ENCODE measurements around the gene PEX7. TPM values are rescaled to one million over a fixed set of nuclear protein-coding genes. Genes with fewer than 3 reads are reported as not detected.
"Not testable (repeated sequence)": the region's sequence is repeated elsewhere in the genome, so short reads cannot be mapped to it uniquely, and the experiment has no call there.

The PEX7 gene
- polyA plus RNA-seq, 6 donors from 2014 or later: 6.4 to 19.6 (median 8.1) TPM

GRCh38 chr6:136959471-136959891, 137.1 kb downstream of the PEX7 start:
- Mint-ChIP-seq H3K9me3 (no peaks in the 10 kb centered on the region), H3K4me3 (peak overlapping the region in 1 of 8 donors; percentile 20), H3K4me1 (peaks cover 8 to 10% (median 8%) of the 10 kb centered on the region in 3 donors), H3K36me3 (no peaks in the 10 kb centered on the region), H3K27ac (no peak overlapping the region), H3K27me3 (no peaks in the 10 kb centered on the region)
- ATAC-seq (ENCODE audit: low read depth in 2 of 2) (no peak), DNase-seq (no peak)

GRCh38 chr6:136959935-136960334, 137.5 kb downstream of the PEX7 start:
- not testable (repeated sequence) for H3K4me3 Mint-ChIP-seq, H3K4me1 Mint-ChIP-seq

GRCh38 chr6:136960781-136961180, 138.4 kb downstream of the PEX7 start:
- DNase-seq (no peak), ATAC-seq (ENCODE audit: low read depth in 2 of 2) (no peak)
- Mint-ChIP-seq H3K27me3 (no peaks in the 10 kb centered on the region), H3K9me3 (no peaks in the 10 kb centered on the region), H3K27ac (peak overlapping the region in 1 of 6 donors; percentile 18), H3K4me3 (no peak overlapping the region), H3K36me3 (no peaks in the 10 kb centered on the region), H3K4me1 (peaks cover 8 to 10% (median 8%) of the 10 kb centered on the region in 3 donors)

More at GRCh38 chr6:136959935-136960334, 137.5 kb downstream of the PEX7 start:
- H3K27ac Mint-ChIP-seq; H3K36me3 Mint-ChIP-seq; ATAC-seq (ENCODE audit: low read depth in 2 of 2); DNase-seq; H3K27me3 Mint-ChIP-seq; H3K9me3 Mint-ChIP-seq: not testable (repeated sequence)

- H3K4me3 Mint-ChIP-seq: no peak overlapping the region
- H3K9me3 Mint-ChIP-seq: no peaks in the 10 kb centered on the region
- H3K27ac Mint-ChIP-seq: no peak overlapping the region
- DNase-seq: no peak
- ATAC-seq (ENCODE audit: low read depth in 2 of 2): no peak
- peaks cover 0 to 7% (median 0%) of the 10 kb centered on the region in 3 donors for H3K27me3 Mint-ChIP-seq
- H3K4me1 Mint-ChIP-seq: peaks cover 5% of the 10 kb centered on the region in 3 donors
- no peaks in the 10 kb centered on the region for H3K36me3 Mint-ChIP-seq
Observed at GRCh38 chr6:136961848-136962247, 139.5 kb downstream of the PEX7 start.

GRCh38 chr6:136962661-136963060, 140.3 kb downstream of the PEX7 start:
- ATAC-seq (ENCODE audit: low read depth in 2 of 2) (no peak), DNase-seq (no peak)
- no peaks in the 10 kb centered on the region for H3K36me3 Mint-ChIP-seq
- peaks cover 1 to 3% (median 1%) of the 10 kb centered on the region in 3 donors for H3K4me1 Mint-ChIP-seq
- H3K27ac Mint-ChIP-seq: no peak overlapping the region
- no peaks in the 10 kb centered on the region for H3K9me3 Mint-ChIP-seq
- peak overlapping the region in 1 of 8 donors; percentile 3 for H3K4me3 Mint-ChIP-seq
- H3K27me3 Mint-ChIP-seq: peaks cover 4 to 16% (median 6%) of the 10 kb centered on the region in 3 donors

GRCh38 chr6:136963259-136963658, 140.9 kb downstream of the PEX7 start:
- ATAC-seq (ENCODE audit: low read depth in 2 of 2) (no peak), DNase-seq (no peak)
- Mint-ChIP-seq H3K36me3 (no peaks in the 10 kb centered on the region), H3K4me3 (no peak overlapping the region), H3K4me1 (peaks cover 4 to 9% (median 7%) of the 10 kb centered on the region in 3 donors), H3K9me3 (no peaks in the 10 kb centered on the region), H3K27ac (no peak overlapping the region), H3K27me3 (peaks cover 7 to 20% (median 9%) of the 10 kb centered on the region in 3 donors)

Other genes with a start within 250 kb of the PEX7 start
- gene MAP3K5, start 30.1 kb upstream of the PEX7 start, polyA plus RNA-seq (ENCODE audit: low read depth in 6 of 6): 10 to 100 TPM in 3 of 6 donors, 1 to 10 TPM in 3; 5.8 to 15.5 (median 10.1) TPM
- gene SLC35D3, start 99.7 kb downstream of the PEX7 start, polyA plus RNA-seq (ENCODE audit: low read depth in 6 of 6): under 1 TPM in 1 of 6 donors, not detected in 5; 0.12 TPM
- not detected for gene IL20RA, start 222.4 kb downstream of the PEX7 start, polyA plus RNA-seq (ENCODE audit: low read depth in 6 of 6)